Smooth muscle cell (in vitro differentiated cells): ENCODE results near the gene BCR. TPM values are rescaled to one million over a fixed set of nuclear protein-coding genes. Genes with fewer than 3 reads are reported as not detected.
A peak's percentile ranks its signal among the peaks of the same experiment; 100 is the strongest.

Experiments used
- DNase-seq: peaks from one replicate; lab custom pipeline; 2025; ENCODE audit not compliant: unreplicated experiment; lab: John Stamatoyannopoulos, UW
- H2AFZ ChIP-seq: fragments of 200-600 bp; sonication (generic); 2 replicates; pipeline ENCODE4 v1.6.0; 2016; ENCODE audit warnings: antibody characterized with exemption, low read depth, mild to moderate bottlenecking
- H3F3A ChIP-seq: fragments of 200-600 bp; sonication (generic); 2 replicates; pipeline ENCODE4 v1.6.0; 2017; ENCODE audit warnings: antibody characterized with exemption, low read depth
- H3K27ac ChIP-seq: fragments of 200-600 bp; sonication (generic); 2 replicates; pipeline ENCODE4 v1.5.1; 2016; ENCODE audit warnings: low read depth, mild to moderate bottlenecking
- H3K27me3 ChIP-seq: fragments of 200-600 bp; sonication (generic); 2 replicates; pipeline ENCODE4 v1.6.1; 2016; ENCODE audit warnings: low read depth, mild to moderate bottlenecking
- H3K36me3 ChIP-seq: fragments of 200-600 bp; sonication (generic); 2 replicates; pipeline ENCODE4 v1.5.1; 2016; ENCODE audit warnings: low read depth
- H3K4me1 ChIP-seq: fragments of 200-600 bp; sonication (generic); 2 replicates; pipeline ENCODE4 v1.5.1; 2016; ENCODE audit warnings: low read depth
- H3K4me2 ChIP-seq: fragments of 200-600 bp; sonication (generic); 2 replicates; pipeline ENCODE4 v1.6.0; 2016; ENCODE audit warnings: mild to moderate bottlenecking
- H3K4me3 ChIP-seq: fragments of 200-600 bp; sonication (generic); 2 replicates; pipeline ENCODE4 v1.5.1; 2016; ENCODE audit warnings: mild to moderate bottlenecking
- H3K79me2 ChIP-seq: fragments of 200-600 bp; sonication (generic); 2 replicates; pipeline ENCODE4 v1.6.0; 2016; ENCODE audit warnings: low read depth, mild to moderate bottlenecking
- H3K9ac ChIP-seq: fragments of 200-600 bp; sonication (generic); 2 replicates; pipeline ENCODE4 v1.6.0; 2016; ENCODE audit warnings: low read depth
- H3K9me3 ChIP-seq: fragments of 200-600 bp; sonication (generic); replicated peaks from 2 replicates; pipeline ENCODE4 v1.5.1; 2016; ENCODE audit warnings: low read depth
- H4K20me1 ChIP-seq: fragments of 200-600 bp; sonication (generic); 2 replicates; pipeline ENCODE4 v1.6.0; 2016; ENCODE audit warnings: low read depth
- CTCF ChIP-seq: fragments of 200-600 bp; sonication (generic); IDR thresholded peaks from 2 replicates; pipeline ENCODE4 v1.5.1; 2017; ENCODE audit warnings: borderline replicate concordance, mild to moderate bottlenecking, antibody characterized with exemption; ENCODE audit not compliant: insufficient read depth, poor library complexity, severe bottlenecking
- WGBS: methylation state at CpG from one replicate; pipeline ENCODE4 v1.1.7; 2016; ENCODE audit warnings: low lambda C conversion rate; 5-methylcytosine and 5-hydroxymethylcytosine counted together
- polyA plus RNA-seq: library from polyadenylated mRNA; unstranded; fragments of >200 nt; fragmentation: Nextera tagmentation; extraction: Ambion mirVana; gene quantifications from 2 replicates; pipeline ENCODE4 v1.2.1, GENCODE V29; 2016
- total RNA-seq: library from RNA; depleted of rRNA; stranded (reverse); fragments of >200 nt; gene quantifications from 2 replicates; pipeline ENCODE4 v1.2.3, GENCODE V29; 2014

Gene BCR
- total and polyA plus RNA-seq, 2 experiments from 2014 or later = 11.1 to 13.4 TPM

- Histone ChIP-seq H3K9me3 (no peaks in the 10 kb centered on the region), H4K20me1 (peaks cover 97% of the 10 kb centered on the region), H3K4me1 (peaks cover 31% of the 10 kb centered on the region), H2AFZ (no peak overlapping the region), H3K79me2 (peaks cover 25% of the 10 kb centered on the region), H3K36me3 (no peaks in the 10 kb centered on the region), H3K4me3 (no peak overlapping the region), H3K27ac (no peak overlapping the region), H3K9ac (no peak overlapping the region), H3K27me3 (no peaks in the 10 kb centered on the region), H3F3A (peaks cover 11% of the 10 kb centered on the region), H3K4me2 (no peak overlapping the region)
- no peak for DNase-seq
- TF ChIP-seq CTCF = no peak
- WGBS = 96% methylated on average over 10 of the region's 10 CpGs
Observed at GRCh38 chr22:23237841-23238240, 57.5 kb downstream of the BCR start.

- no peak overlapping the region for H3K4me2 ChIP-seq
- no peak overlapping the region for H2AFZ ChIP-seq
- no peak for DNase-seq
- H3K4me3 ChIP-seq = no peak overlapping the region
- peaks cover 96% of the 10 kb centered on the region for H4K20me1 ChIP-seq
- no peak overlapping the region for H3K27ac ChIP-seq
- H3K9ac ChIP-seq = no peak overlapping the region
- no peaks in the 10 kb centered on the region for H3K36me3 ChIP-seq
- no peaks in the 10 kb centered on the region for H3K9me3 ChIP-seq
- peaks cover 39% of the 10 kb centered on the region for H3K4me1 ChIP-seq
- no peaks in the 10 kb centered on the region for H3K27me3 ChIP-seq
- 97% methylated on average over 9 of the region's 9 CpGs for WGBS
- peaks cover 11% of the 10 kb centered on the region for H3F3A ChIP-seq
- no peak for TF ChIP-seq CTCF
- peaks cover 25% of the 10 kb centered on the region for H3K79me2 ChIP-seq
Observed at GRCh38 chr22:23238707-23239106, 58.4 kb downstream of the BCR start.

- Histone ChIP-seq H3K9ac (no peak overlapping the region), H4K20me1 (peaks cover 93% of the 10 kb centered on the region), H3K27me3 (no peaks in the 10 kb centered on the region), H3K79me2 (peaks cover 25% of the 10 kb centered on the region), H3K4me1 (peaks cover 39% of the 10 kb centered on the region), H3K4me2 (no peak overlapping the region), H3F3A (peaks cover 11% of the 10 kb centered on the region), H3K27ac (no peak overlapping the region), H2AFZ (no peak overlapping the region), H3K9me3 (no peaks in the 10 kb centered on the region), H3K36me3 (no peaks in the 10 kb centered on the region), H3K4me3 (no peak overlapping the region)
- WGBS = 100% methylated on average over 2 of the region's 2 CpGs
- DNase-seq = no peak
- TF ChIP-seq CTCF = no peak
Observed at GRCh38 chr22:23239429-23239828, 59.1 kb downstream of the BCR start.

- H3K9ac ChIP-seq = no peak overlapping the region
- WGBS = 74% methylated on average over 13 of the region's 13 CpGs
- H2AFZ ChIP-seq = no peak overlapping the region
- H3K4me1 ChIP-seq = peaks cover 49% of the 10 kb centered on the region
- peak; percentile 12 for TF ChIP-seq CTCF
- peaks cover 11% of the 10 kb centered on the region for H3F3A ChIP-seq
- no peaks in the 10 kb centered on the region for H3K9me3 ChIP-seq
- peaks cover 22% of the 10 kb centered on the region for H3K79me2 ChIP-seq
- no peaks in the 10 kb centered on the region for H3K36me3 ChIP-seq
- H3K27ac ChIP-seq = no peak overlapping the region
- peaks cover 93% of the 10 kb centered on the region for H4K20me1 ChIP-seq
- H3K4me2 ChIP-seq = no peak overlapping the region
- DNase-seq = no peak
- no peak overlapping the region for H3K4me3 ChIP-seq
- no peaks in the 10 kb centered on the region for H3K27me3 ChIP-seq
Observed at GRCh38 chr22:23240639-23241389, 60.5 kb downstream of the BCR start.
